Sigmoid colon (tissue), 7 donors: Measurements from ENCODE around the gene TYMS. TPM values are rescaled to one million over a fixed set of nuclear protein-coding genes. Genes with fewer than 3 reads are reported as not detected.

Experiments
- DNase-seq: peaks from one replicate; pipeline ENCODE4 v3.0.0-alpha.2; 2019
- H3K27ac ChIP-seq, 4 donors: fragments of 200-600 bp; sonication (generic); one replicate each; pipeline ENCODE4 v1.5.1; 2016 to 2019; ENCODE audit warnings: mild to moderate bottlenecking in 1 of 4
- H3K27me3 ChIP-seq, 3 donors: fragments of 200-600 bp; sonication (generic); one replicate each; pipeline ENCODE4 v1.5.1; 2019; ENCODE audit warnings: mild to moderate bottlenecking in 1 of 3
- H3K36me3 ChIP-seq, 4 donors: fragments of 200-600 bp; sonication (generic); one replicate each; pipeline ENCODE4 v1.5.1; 2016 to 2019
- H3K4me1 ChIP-seq, 4 donors: fragments of 200-600 bp; sonication (generic); one replicate each; pipeline ENCODE4 v1.5.1; 2017 to 2019
- H3K4me3 ChIP-seq, 4 donors: fragments of 200-600 bp; sonication (generic); one replicate each; pipeline ENCODE4 v1.5.1; 2017 to 2019; ENCODE audit warnings: mild to moderate bottlenecking in 2 of 4, moderate library complexity in 1 of 4
- H3K9me3 ChIP-seq, 4 donors: fragments of 200-600 bp in 3 of 4; sonication (generic) in 3 of 4; one replicate each; pipeline versions ENCODE4 v1.5.1 to v1.6.1; 2013 to 2019
- CTCF ChIP-seq, 4 experiments: fragments of 450-650 bp in 3 of 4; fragments of 200-600 bp in 1 of 4; IDR thresholded peaks; one replicate each; pipeline ENCODE4 v1.5.1; 2016 to 2019; ENCODE audit warnings: antibody characterized with exemption in 4 of 4, mild to moderate bottlenecking in 3 of 4, moderate library complexity in 2 of 4
- EP300 ChIP-seq, 4 donors: sonication (generic); formaldehyde crosslinking; IDR thresholded peaks; one replicate each; pipeline ENCODE4 v1.6.1; 2017; ENCODE audit warnings: antibody characterized with exemption in 4 of 4
- POLR2A ChIP-seq, 2 donors: fragments of 450-650 bp; IDR thresholded peaks; one replicate each; pipeline ENCODE4 v1.6.1; 2016; ENCODE audit warnings: antibody characterized with exemption in 2 of 2, mild to moderate bottlenecking in 2 of 2, moderate library complexity in 2 of 2
- POLR2AphosphoS5 ChIP-seq, 4 donors: sonication (generic); formaldehyde crosslinking; IDR thresholded peaks; one replicate each; pipeline ENCODE4 v1.6.1; 2017; ENCODE audit warnings: antibody characterized with exemption in 4 of 4
- WGBS, 2 donors: extraction: QIAGEN DNeasy Blood & Tissue Kit; methylation state at CpG; one replicate each; pipeline ENCODE4 v1.1.7; 2013; 5-methylcytosine and 5-hydroxymethylcytosine counted together
- intact Hi-C: fragments of 100-400 bp; cut with DNase I; formaldehyde crosslinking; loops from one replicate; pipeline ENCODE4 v1.15.1; 2023
- polyA plus RNA-seq, 3 donors: library from polyadenylated mRNA; stranded (reverse); fragments of 200-250 nt; gene quantifications; one replicate each; pipeline ENCODE4 v1.2.3, GENCODE V29; 2013
- total RNA-seq, 4 donors: library from RNA; depleted of rRNA; stranded (reverse); fragments of >200 nt; gene quantifications; one replicate each; pipeline ENCODE4 v1.1.0, GENCODE V29; 2016
- donor health status: healthy with polysubstance abuse.
- donor health status: Bipolar disorder and iron deficiency.
- donor health status: healthy.

Gene TYMS
- total and polyA plus RNA-seq, 7 donors = 0.55 to 62.0 (median 3.0) TPM

- intact Hi-C loops = loop anchor here (2.0 to 5.0 kb wide), 2 partner anchors 116 to 331 kb away; partner anchors contain the start of gene COLEC12
Observed at GRCh38 chr18:617970-618504, 39.4 kb upstream of the TYMS start.

GRCh38 chr18:618618-619017 lies 38.8 kb upstream of the TYMS start:
- WGBS, 2 donors = 82 to 84% methylated on average over 5 of the region's 5 CpGs
- intact Hi-C loops = loop anchor here (5.0 kb wide), 1 partner anchor 116 kb away; the partner anchor contains the start of gene COLEC12
- H3K4me1 ChIP-seq = no peaks in the 10 kb centered on the region

More at GRCh38 chr18:617970-618504, 39.4 kb upstream of the TYMS start:
- no peak overlapping the region for H3K4me3 ChIP-seq
- no peak for TF ChIP-seq CTCF (IDR thresholded peaks at IDR 0.05)
- no peak for TF ChIP-seq POLR2A (IDR thresholded peaks at IDR 0.05)
- TF ChIP-seq EP300 (IDR thresholded peaks at IDR 0.05) = no peak
- no peak for TF ChIP-seq POLR2AphosphoS5 (IDR thresholded peaks at IDR 0.05)
- no peaks in the 10 kb centered on the region for H3K27me3 ChIP-seq
- WGBS, 2 donors = 78 to 79% methylated on average over 13 of the region's 13 CpGs
- H3K9me3 ChIP-seq = no peaks in the 10 kb centered on the region
- no peaks in the 10 kb centered on the region for H3K4me1 ChIP-seq
- DNase-seq = no peak
- H3K27ac ChIP-seq = no peak overlapping the region
- no peaks in the 10 kb centered on the region for H3K36me3 ChIP-seq

GRCh38 chr18:621291-622043 lies 36.0 kb upstream of the TYMS start:
- Histone ChIP-seq H3K36me3 (no peaks in the 10 kb centered on the region), H3K4me3 (no peak overlapping the region), H3K27ac (no peak overlapping the region), H3K4me1 (no peaks in the 10 kb centered on the region), H3K27me3 (no peaks in the 10 kb centered on the region), H3K9me3 (no peaks in the 10 kb centered on the region)
- 61 to 66% methylated on average over 7 of the region's 7 CpGs for WGBS, 2 donors
- DNase-seq = no peak
- TF ChIP-seq EP300 (IDR thresholded peaks at IDR 0.05) (no peak), POLR2A (IDR thresholded peaks at IDR 0.05) (no peak), CTCF (IDR thresholded peaks at IDR 0.05) (no peak), POLR2AphosphoS5 (IDR thresholded peaks at IDR 0.05) (no peak)
- intact Hi-C loops = no loop called here

More at GRCh38 chr18:618618-619017, 38.8 kb upstream of the TYMS start:
- no peaks in the 10 kb centered on the region for H3K27me3 ChIP-seq
- no peak overlapping the region for H3K27ac ChIP-seq
- no peaks in the 10 kb centered on the region for H3K9me3 ChIP-seq
- no peak overlapping the region for H3K4me3 ChIP-seq
- no peak for DNase-seq
- no peaks in the 10 kb centered on the region for H3K36me3 ChIP-seq
- TF ChIP-seq EP300 (IDR thresholded peaks at IDR 0.05) (no peak), POLR2AphosphoS5 (IDR thresholded peaks at IDR 0.05) (no peak), CTCF (IDR thresholded peaks at IDR 0.05) (no peak), POLR2A (IDR thresholded peaks at IDR 0.05) (no peak)

DNA sequence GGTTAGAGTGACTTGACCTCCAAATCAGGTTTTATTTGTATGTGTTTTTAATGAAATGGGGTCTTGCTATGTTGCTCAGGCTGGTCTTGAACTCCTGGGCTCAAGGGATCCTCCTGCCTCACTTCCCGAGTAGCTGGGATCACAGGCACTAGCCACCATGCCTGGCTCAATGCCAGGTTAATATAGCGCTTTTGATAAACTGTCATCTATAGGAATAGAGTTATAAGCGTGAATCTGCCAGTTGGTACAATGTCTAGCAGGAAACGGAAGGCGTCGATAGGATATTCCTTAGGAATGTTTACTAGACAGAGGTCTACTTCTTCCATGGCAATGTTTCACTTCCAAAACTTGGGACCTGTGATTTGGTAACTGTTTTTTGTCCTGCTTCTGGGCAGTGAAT lies 35.2 kb upstream of the TYMS start:
- Histone ChIP-seq H3K9me3 (no peaks in the 10 kb centered on the region), H3K4me1 (no peaks in the 10 kb centered on the region), H3K27ac (no peak overlapping the region), H3K4me3 (no peak overlapping the region), H3K27me3 (no peaks in the 10 kb centered on the region), H3K36me3 (no peaks in the 10 kb centered on the region)
- TF ChIP-seq CTCF (IDR thresholded peaks at IDR 0.05) (no peak), EP300 (IDR thresholded peaks at IDR 0.05) (no peak), POLR2A (IDR thresholded peaks at IDR 0.05) (no peak), POLR2AphosphoS5 (IDR thresholded peaks at IDR 0.05) (no peak)
- no peak for DNase-seq
- intact Hi-C loops = no loop called here
- WGBS, 2 donors = 37 to 79% methylated on average over 6 of the region's 6 CpGs
